Naive thymus-derived CD4-positive, alpha-beta T cell (primary cell): ENCODE results near the gene GEMIN2. TPM values are rescaled to one million over a fixed set of nuclear protein-coding genes. Genes with fewer than 3 reads are reported as not detected.
A peak's percentile ranks its signal among the peaks of the same experiment; 100 is the strongest.

Experiments
- ATAC-seq: fragments of 150-1000 bp; cut with Tn5 transposase; 2 replicates; pipeline ENCODE4 v1.10.0; 2021; ENCODE audit warnings: mild to moderate bottlenecking, moderate library complexity
- CTCF ChIA-PET: fragments of 350-600 bp; sonication (Branson Sonifier 250); formaldehyde crosslinking; loops from one replicate; lab custom pipeline; 2021; ENCODE audit warnings: antibody characterized with exemption; lab: Charles Lee
- POLR2A ChIA-PET: fragments of 350-600 bp; sonication (Branson Sonifier 250); formaldehyde crosslinking; loops from one replicate; lab custom pipeline; 2021; ENCODE audit warnings: antibody characterized with exemption, inconsistent platforms; lab: Charles Lee
- DNase-seq, 9 donors: peaks; one replicate each; pipeline versions ENCODE4 v3.0.0 to v3.0.0-alpha.2; 2020 to 2022; ENCODE audit warnings: mixed read lengths in 1 of 9
- H3K27ac ChIP-seq: one replicate; pipeline ENCODE4 v1.7.0; 2013; ENCODE audit warnings: mild to moderate bottlenecking, low read depth, low read length, moderate library complexity
- H3K27me3 ChIP-seq, 2 donors: one replicate each; pipeline ENCODE4 v1.7.0; 2013; ENCODE audit warnings: low read length in 2 of 2, mild to moderate bottlenecking in 2 of 2, moderate library complexity in 2 of 2; ENCODE audit not compliant: control insufficient read depth in 2 of 2, insufficient read depth in 2 of 2
- H3K36me3 ChIP-seq, 3 experiments: 1 replicate in 2 of 3; 2 replicates in 1 of 3; pipeline ENCODE4 v1.7.0; 2013; ENCODE audit warnings: low read length in 3 of 3, mild to moderate bottlenecking in 3 of 3, moderate library complexity in 1 of 3; ENCODE audit not compliant: insufficient read depth in 3 of 3, control insufficient read depth in 2 of 3
- H3K4me1 ChIP-seq, 2 donors: one replicate each; pipeline ENCODE4 v1.7.0; 2013; ENCODE audit warnings: low read length in 2 of 2, mild to moderate bottlenecking in 2 of 2, moderate library complexity in 1 of 2; ENCODE audit not compliant: control insufficient read depth in 2 of 2, insufficient read depth in 2 of 2
- H3K4me3 ChIP-seq: 2 replicates; pipeline ENCODE4 v1.7.0; 2013; ENCODE audit warnings: mild to moderate bottlenecking, low read length
- H3K9me3 ChIP-seq, 3 experiments: 1 replicate in 2 of 3; 2 replicates in 1 of 3; pipeline ENCODE4 v1.7.0; 2013; ENCODE audit warnings: low read length in 3 of 3; ENCODE audit not compliant: control insufficient read depth in 2 of 3
- H3K27ac Mint-ChIP-seq, 9 donors: one replicate each; pipeline ENCODE4 v1.8.0; 2020 to 2022; ENCODE audit warnings: mixed read lengths in 9 of 9, mild to moderate bottlenecking in 8 of 9, moderate library complexity in 5 of 9, inconsistent platforms in 2 of 9
- H3K27me3 Mint-ChIP-seq, 5 donors: one replicate each; pipeline ENCODE4 v1.8.0; 2021 to 2022; ENCODE audit warnings: mixed read lengths in 5 of 5, mild to moderate bottlenecking in 1 of 5
- H3K36me3 Mint-ChIP-seq, 5 donors: one replicate each; pipeline ENCODE4 v1.8.0; 2020 to 2022; ENCODE audit warnings: mixed read lengths in 5 of 5, mild to moderate bottlenecking in 3 of 5, inconsistent platforms in 1 of 5
- H3K4me1 Mint-ChIP-seq, 7 donors: one replicate each; pipeline ENCODE4 v1.8.0; 2020 to 2022; ENCODE audit warnings: mixed read lengths in 7 of 7, mild to moderate bottlenecking in 3 of 7, inconsistent platforms in 1 of 7
- H3K4me3 Mint-ChIP-seq, 10 donors: one replicate each; pipeline ENCODE4 v1.8.0; 2020 to 2022; ENCODE audit warnings: mild to moderate bottlenecking in 10 of 10, mixed read lengths in 10 of 10, moderate library complexity in 6 of 10, inconsistent platforms in 2 of 10
- H3K9me3 Mint-ChIP-seq, 11 donors: one replicate each; pipeline ENCODE4 v1.8.0; 2020 to 2022; ENCODE audit warnings: mixed read lengths in 11 of 11, mild to moderate bottlenecking in 4 of 11, inconsistent platforms in 1 of 11, moderate library complexity in 1 of 11
- intact Hi-C, 2 donors: fragments of 100-400 bp; cut with micrococcal nuclease; formaldehyde crosslinking; loops; one replicate each; pipeline ENCODE4 v1.15.1; 2023
- polyA plus RNA-seq, 2 donors: library from polyadenylated mRNA; unstranded; fragments of 300-500 nt; fragmentation: Illumina TruSeq; gene quantifications; one replicate each; pipeline ENCODE4 v1.2.3, GENCODE V29; 2021
- total RNA-seq, 6 experiments: library from RNA in 5 of 6; stranded (reverse) in 5 of 6; gene quantifications; 1 replicate in 5 of 6; 2 replicates in 1 of 6; pipeline ENCODE4 v1.2.3 and lab custom pipeline; 2021 to 2026

Gene GEMIN2
- total and polyA plus RNA-seq, 7 experiments from 2014 or later = 7.2 to 20.9 (median 18.4) TPM

GRCh38 chr14:39173198-39173597, 59.1 kb downstream of the GEMIN2 start:
- H3K27me3 Mint-ChIP-seq = no peaks in the 10 kb centered on the region
- ChIA-PET POLR2A (interaction anchor here (1.1 to 4.5 kb wide), 4 partner anchors 56 to 259 kb away, joined by 4 to 37 read pairs (median 18); partner anchors contain the start of gene FBXO33), CTCF (no interaction called here)
- Histone ChIP-seq H3K4me3 (no peak overlapping the region), H3K9me3 (no peaks in the 10 kb centered on the region), H3K4me1 (peaks cover 32 to 39% of the 10 kb centered on the region in 2 donors), H3K36me3 (peaks cover 8 to 32% (median 18%) of the 10 kb centered on the region in 3 experiments), H3K27me3 (no peaks in the 10 kb centered on the region), H3K27ac (no peak overlapping the region)
- H3K36me3 Mint-ChIP-seq = peaks cover 4 to 29% (median 14%) of the 10 kb centered on the region in 5 donors
- peaks cover 0 to 4% (median 0%) of the 10 kb centered on the region in 11 donors for H3K9me3 Mint-ChIP-seq
- DNase-seq (no peak), ATAC-seq (no peak)
- H3K4me1 Mint-ChIP-seq = peaks cover 31 to 76% (median 56%) of the 10 kb centered on the region in 7 donors
- peak overlapping the region; percentile 41 to 100 (median 72) for H3K27ac Mint-ChIP-seq
- intact Hi-C loops = loop anchor here in 1 of 2 donors (5.0 kb wide), 1 partner anchor 194 kb away; no protein-coding TSS in a partner anchor
- peak overlapping the region in 9 of 10 donors; percentile 36 to 69 (median 50) for H3K4me3 Mint-ChIP-seq

- Histone ChIP-seq H3K27ac (peak within 1 kb of the TSS; percentile 90), H3K9me3 (no peaks in the 10 kb centered on the region), H3K36me3 (peaks cover 17 to 43% (median 32%) of the 10 kb centered on the region in 3 experiments), H3K27me3 (no peaks in the 10 kb centered on the region), H3K4me3 (peak within 1 kb of the TSS; percentile 80), H3K4me1 (peaks cover 16 to 28% of the 10 kb centered on the region in 2 donors)
- Mint-ChIP-seq H3K36me3 (peaks cover 10 to 35% (median 23%) of the 10 kb centered on the region in 5 donors), H3K27ac (peak within 1 kb of the TSS; percentile 96 to 100 (median 99)), H3K4me3 (peak within 1 kb of the TSS; percentile 95 to 100 (median 99)), H3K9me3 (peaks cover 0 to 4% (median 0%) of the 10 kb centered on the region in 11 donors), H3K4me1 (peaks cover 27 to 74% (median 50%) of the 10 kb centered on the region in 7 donors), H3K27me3 (no peaks in the 10 kb centered on the region)
- ATAC-seq (peak; percentile 94), DNase-seq (peak; percentile 83 to 99 (median 98))
- intact Hi-C loops = loop anchor here (1.0 to 5.0 kb wide), 7 partner anchors 54 to 1110 kb away; partner anchors contain the start of genes FBXO33 (in 2 of the 2), GEMIN2 (in 2 of the 2) and SEC23A (in 2 of the 2)
- POLR2A ChIA-PET = interaction anchor here (0.6 to 4.5 kb wide), 10 partner anchors 33 to 257 kb away, joined by 3 to 37 read pairs (median 7); partner anchors contain the start of genes FBXO33, GEMIN2 and SEC23A
- CTCF ChIA-PET = no interaction called here
These were observed 60.7 kb downstream of the GEMIN2 start, which contains the start of gene PNN for GRCh38 chr14:39174560-39175444. Gene PNN, plus strand, starts transcription at chr14:39175254. Its CDS starts 26 bp downstream, at chr14:39175280.

- H3K27ac Mint-ChIP-seq = peak overlapping the region; percentile 96 to 100 (median 99)
- peak overlapping the region; percentile 95 to 100 (median 99) for H3K4me3 Mint-ChIP-seq
- no peaks in the 10 kb centered on the region for H3K27me3 Mint-ChIP-seq
- Histone ChIP-seq H3K27ac (peak overlapping the region; percentile 87), H3K36me3 (peaks cover 24 to 45% (median 38%) of the 10 kb centered on the region in 3 experiments), H3K27me3 (no peaks in the 10 kb centered on the region), H3K4me1 (peaks cover 16 to 34% of the 10 kb centered on the region in 2 donors), H3K4me3 (peak overlapping the region; percentile 80), H3K9me3 (no peaks in the 10 kb centered on the region)
- DNase-seq (peak in 2 of 9 donors; percentile 35 to 54), ATAC-seq (peak; percentile 5)
- H3K36me3 Mint-ChIP-seq = peaks cover 6 to 37% (median 23%) of the 10 kb centered on the region in 5 donors
- intact Hi-C loops = loop anchor here (1.0 to 2.0 kb wide), 6 partner anchors 54 to 1111 kb away; partner anchors contain the start of genes FBXO33 (in 2 of the 2), GEMIN2 (in 2 of the 2) and SEC23A (in 2 of the 2)
- peaks cover 27 to 66% (median 48%) of the 10 kb centered on the region in 7 donors for H3K4me1 Mint-ChIP-seq
- H3K9me3 Mint-ChIP-seq = peaks cover 0 to 4% (median 0%) of the 10 kb centered on the region in 11 donors
- CTCF ChIA-PET = no interaction called here
- POLR2A ChIA-PET = interaction anchor here (0.7 to 4.5 kb wide), 9 partner anchors 32 to 256 kb away, joined by 3 to 37 read pairs (median 6); partner anchors contain the start of genes FBXO33, GEMIN2 and SEC23A
These were observed 61.5 kb downstream of the GEMIN2 start for GRCh38 chr14:39175445-39176262.

GRCh38 chr14:39176263-39177167, 62.4 kb downstream of the GEMIN2 start:
- H3K4me1 Mint-ChIP-seq = peaks cover 27 to 61% (median 43%) of the 10 kb centered on the region in 7 donors
- DNase-seq = no peak
- CTCF ChIA-PET = no interaction called here
- H3K27ac Mint-ChIP-seq = peak overlapping the region; percentile 96 to 100 (median 99)
- Histone ChIP-seq H3K27me3 (no peaks in the 10 kb centered on the region), H3K4me1 (peaks cover 13 to 31% of the 10 kb centered on the region in 2 donors), H3K4me3 (peak overlapping the region; percentile 80), H3K27ac (peak overlapping the region; percentile 87), H3K9me3 (no peaks in the 10 kb centered on the region), H3K36me3 (peaks cover 30 to 53% (median 43%) of the 10 kb centered on the region in 3 experiments)
- H3K27me3 Mint-ChIP-seq = no peaks in the 10 kb centered on the region
- ATAC-seq = no peak
- intact Hi-C loops = no loop called here
- H3K36me3 Mint-ChIP-seq = peaks cover 6 to 37% (median 23%) of the 10 kb centered on the region in 5 donors
- peak overlapping the region; percentile 95 to 100 (median 99) for H3K4me3 Mint-ChIP-seq
- H3K9me3 Mint-ChIP-seq = peaks cover 0 to 4% (median 0%) of the 10 kb centered on the region in 11 donors
- POLR2A ChIA-PET = interaction anchor here (1.4 to 3.2 kb wide), 2 partner anchors 55 to 91 kb away, joined by 6 to 32 read pairs; no protein-coding TSS in a partner anchor

GRCh38 chr14:39177168-39177545, 63.0 kb downstream of the GEMIN2 start:
- Mint-ChIP-seq H3K4me3 (peak overlapping the region in 9 of 10 donors; percentile 17 to 100 (median 53)), H3K36me3 (peaks cover 6 to 37% (median 23%) of the 10 kb centered on the region in 5 donors), H3K27me3 (no peaks in the 10 kb centered on the region), H3K4me1 (peaks cover 27 to 57% (median 39%) of the 10 kb centered on the region in 7 donors), H3K9me3 (peaks cover 0 to 4% (median 0%) of the 10 kb centered on the region in 11 donors), H3K27ac (peak overlapping the region; percentile 35 to 100 (median 80))
- no peak overlapping the region for H3K27ac ChIP-seq
- no peaks in the 10 kb centered on the region for H3K9me3 ChIP-seq
- POLR2A ChIA-PET = no interaction called here
- DNase-seq (no peak), ATAC-seq (no peak)
- intact Hi-C loops = no loop called here
- CTCF ChIA-PET = no interaction called here
- H3K27me3 ChIP-seq = no peaks in the 10 kb centered on the region
- no peak overlapping the region for H3K4me3 ChIP-seq
- H3K36me3 ChIP-seq = peaks cover 33 to 55% (median 43%) of the 10 kb centered on the region in 3 experiments
- peaks cover 13 to 31% of the 10 kb centered on the region in 2 donors for H3K4me1 ChIP-seq
